Stomach (tissue), 9 donors: ENCODE results near the gene PDPN. TPM values are rescaled to one million over a fixed set of nuclear protein-coding genes. Genes with fewer than 3 reads are reported as not detected.

ENCODE experiments used
- DNase-seq, 2 donors: peaks; one replicate each; pipeline versions ENCODE4 v3.0.0 to v3.0.0-alpha.2; 2013 to 2019
- H3K27ac ChIP-seq, 5 donors: fragments of 200-600 bp in 4 of 5; sonication (generic) in 4 of 5; one replicate each; pipeline ENCODE4 v1.5.1; 2013 to 2019; ENCODE audit warnings: mild to moderate bottlenecking in 1 of 5, moderate library complexity in 1 of 5
- H3K27me3 ChIP-seq, 3 donors: fragments of 200-600 bp; sonication (generic); one replicate each; pipeline ENCODE4 v1.5.1; 2017 to 2019; ENCODE audit warnings: mixed run types in 1 of 3
- H3K36me3 ChIP-seq, 4 donors: fragments of 200-600 bp; sonication (generic); 1 replicate in 3 of 4; 2 replicates in 1 of 4; pipeline ENCODE4 v1.5.1; 2016 to 2019
- H3K4me1 ChIP-seq, 4 donors: fragments of 200-600 bp; sonication (generic); one replicate each; pipeline ENCODE4 v1.5.1; 2016 to 2019
- H3K4me3 ChIP-seq, 4 donors: fragments of 200-600 bp; sonication (generic) in 3 of 4; one replicate each; pipeline ENCODE4 v1.5.1; 2016 to 2019; ENCODE audit warnings: mild to moderate bottlenecking in 1 of 4
- H3K9me3 ChIP-seq, 4 donors: fragments of 200-600 bp; sonication (generic); one replicate each; pipeline ENCODE4 v1.5.1; 2016 to 2019
- EP300 ChIP-seq: sonication (generic); formaldehyde crosslinking; IDR thresholded peaks from one replicate; pipeline ENCODE4 v1.6.1; 2017; ENCODE audit warnings: antibody characterized with exemption
- POLR2A ChIP-seq, 4 donors: fragments of 450-650 bp; IDR thresholded peaks; one replicate each; pipeline ENCODE4 v1.6.1; 2016; ENCODE audit warnings: antibody characterized with exemption in 4 of 4, control low read depth in 2 of 4, mild to moderate bottlenecking in 1 of 4, moderate library complexity in 1 of 4
- POLR2AphosphoS5 ChIP-seq, 3 donors: sonication (generic); formaldehyde crosslinking; IDR thresholded peaks; one replicate each; pipeline ENCODE4 v1.6.1; 2016; ENCODE audit warnings: antibody characterized with exemption in 3 of 3
- WGBS, 5 donors: extraction: QIAGEN DNeasy Blood & Tissue Kit in 3 of 5; methylation state at CpG; one replicate each; pipeline versions ENCODE4 v1.1.5 to v1.1.7; 2013 to 2018; 5-methylcytosine and 5-hydroxymethylcytosine counted together
- intact Hi-C: fragments of 100-400 bp; cut with DNase I; formaldehyde crosslinking; loops from one replicate; pipeline ENCODE4 v1.15.1; 2023; ENCODE audit warnings: low total_unique reads
- polyA plus RNA-seq, 3 donors: library from polyadenylated mRNA; stranded (reverse); fragments of 200-250 nt; gene quantifications; one replicate each; pipeline ENCODE4 v1.2.3, GENCODE V29; 2013
- small RNA-seq, 4 donors: library from RNA; depleted of rRNA; stranded (forward); fragments of <200 nt; gene quantifications; one replicate each; pipeline ENCODE3, GENCODE V24; 2016
- total RNA-seq, 5 donors: library from RNA; depleted of rRNA; stranded (reverse); fragments of >200 nt; gene quantifications; one replicate each; pipeline versions ENCODE4 v1.1.0 to v1.2.3, GENCODE V29; 2014 to 2016
- TF ChIP-seq, protein P1 (sequence below), 7 experiments: fragments of 450-650 bp in 4 of 7; fragments of 200-600 bp in 3 of 7; sonication (generic) in 3 of 7; IDR thresholded peaks; one replicate each; pipeline ENCODE4 v1.5.1; 2016 to 2019; ENCODE audit warnings: antibody characterized with exemption in 7 of 7, control low read depth in 2 of 7, mild to moderate bottlenecking in 1 of 7
- donor health status: healthy with polysubstance abuse.
- donor health status: Bipolar disorder and iron deficiency.
- donor health status: healthy.

Gene PDPN
- total and polyA plus RNA-seq, 8 donors, result 2.9 to 37.4 (median 24.4) TPM; not detected in 1

GRCh38 chr1:13662493-13662892, 78.9 kb downstream of the PDPN start:
- intact Hi-C loops, result loop anchor here (5.0 to 10.0 kb wide), 2 partner anchors 142 to 300 kb away; no protein-coding TSS in a partner anchor
- no peak overlapping the region for H3K4me3 ChIP-seq
- WGBS, 5 donors, result 38 to 62% (median 58%) methylated on average over 4 of the region's 4 CpGs
- peak in 1 of 2 donors; percentile 39 for DNase-seq
- peaks cover 0 to 5% (median 1%) of the 10 kb centered on the region in 4 donors for H3K4me1 ChIP-seq
- no peaks in the 10 kb centered on the region for H3K36me3 ChIP-seq
- no peaks in the 10 kb centered on the region for H3K27me3 ChIP-seq
- peaks cover 0 to 4% (median 2%) of the 10 kb centered on the region in 4 donors for H3K9me3 ChIP-seq
- TF ChIP-seq EP300 (no peak), POLR2A (IDR thresholded peaks at IDR 0.05) (no peak), POLR2AphosphoS5 (IDR thresholded peaks at IDR 0.05) (no peak)
- TF ChIP-seq, protein P1, sequence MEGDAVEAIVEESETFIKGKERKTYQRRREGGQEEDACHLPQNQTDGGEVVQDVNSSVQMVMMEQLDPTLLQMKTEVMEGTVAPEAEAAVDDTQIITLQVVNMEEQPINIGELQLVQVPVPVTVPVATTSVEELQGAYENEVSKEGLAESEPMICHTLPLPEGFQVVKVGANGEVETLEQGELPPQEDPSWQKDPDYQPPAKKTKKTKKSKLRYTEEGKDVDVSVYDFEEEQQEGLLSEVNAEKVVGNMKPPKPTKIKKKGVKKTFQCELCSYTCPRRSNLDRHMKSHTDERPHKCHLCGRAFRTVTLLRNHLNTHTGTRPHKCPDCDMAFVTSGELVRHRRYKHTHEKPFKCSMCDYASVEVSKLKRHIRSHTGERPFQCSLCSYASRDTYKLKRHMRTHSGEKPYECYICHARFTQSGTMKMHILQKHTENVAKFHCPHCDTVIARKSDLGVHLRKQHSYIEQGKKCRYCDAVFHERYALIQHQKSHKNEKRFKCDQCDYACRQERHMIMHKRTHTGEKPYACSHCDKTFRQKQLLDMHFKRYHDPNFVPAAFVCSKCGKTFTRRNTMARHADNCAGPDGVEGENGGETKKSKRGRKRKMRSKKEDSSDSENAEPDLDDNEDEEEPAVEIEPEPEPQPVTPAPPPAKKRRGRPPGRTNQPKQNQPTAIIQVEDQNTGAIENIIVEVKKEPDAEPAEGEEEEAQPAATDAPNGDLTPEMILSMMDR (IDR thresholded peaks at IDR 0.05), result no peak
- H3K27ac ChIP-seq, result peak overlapping the region in 4 of 5 donors; percentile 51 to 64 (median 58)

- no peak overlapping the region for H3K4me3 ChIP-seq
- H3K27me3 ChIP-seq, result no peaks in the 10 kb centered on the region
- intact Hi-C loops, result loop anchor here (5.0 to 10.0 kb wide), 2 partner anchors 141 to 298 kb away; no protein-coding TSS in a partner anchor
- H3K9me3 ChIP-seq, result peaks cover 0 to 4% (median 2%) of the 10 kb centered on the region in 4 donors
- no peak for DNase-seq
- WGBS, 5 donors, result 73 to 84% (median 76%) methylated on average over 4 of the region's 4 CpGs
- no peak overlapping the region for H3K27ac ChIP-seq
- H3K36me3 ChIP-seq, result no peaks in the 10 kb centered on the region
- TF ChIP-seq EP300, result no peak
- no peak for TF ChIP-seq POLR2AphosphoS5 (IDR thresholded peaks at IDR 0.05)
- TF ChIP-seq, protein P1 (IDR thresholded peaks at IDR 0.05), result no peak
- no peak for TF ChIP-seq POLR2A (IDR thresholded peaks at IDR 0.05)
- peaks cover 0 to 5% (median 1%) of the 10 kb centered on the region in 4 donors for H3K4me1 ChIP-seq
These were observed 80.3 kb downstream of the PDPN start for GRCh38 chr1:13663969-13664368.

- intact Hi-C loops, result loop anchor here (5.0 to 10.0 kb wide), 2 partner anchors 140 to 298 kb away; no protein-coding TSS in a partner anchor
- H3K4me3 ChIP-seq, result no peak overlapping the region
- H3K27ac ChIP-seq, result no peak overlapping the region
- H3K36me3 ChIP-seq, result no peaks in the 10 kb centered on the region
- DNase-seq, result no peak
- 50 to 83% (median 82%) methylated on average over 1 of the region's 1 CpG for WGBS, 5 donors
- no peaks in the 10 kb centered on the region for H3K27me3 ChIP-seq
- H3K4me1 ChIP-seq, result peaks cover 0 to 5% (median 1%) of the 10 kb centered on the region in 4 donors
- TF ChIP-seq POLR2AphosphoS5 (IDR thresholded peaks at IDR 0.05), result no peak
- TF ChIP-seq POLR2A (IDR thresholded peaks at IDR 0.05), result no peak
- TF ChIP-seq, protein P1 (IDR thresholded peaks at IDR 0.05), result no peak
- no peak for TF ChIP-seq EP300
- H3K9me3 ChIP-seq, result peaks cover 0 to 2% (median under 1%) of the 10 kb centered on the region in 4 donors
These were observed 80.8 kb downstream of the PDPN start for GRCh38 chr1:13664451-13664850.

DNA sequence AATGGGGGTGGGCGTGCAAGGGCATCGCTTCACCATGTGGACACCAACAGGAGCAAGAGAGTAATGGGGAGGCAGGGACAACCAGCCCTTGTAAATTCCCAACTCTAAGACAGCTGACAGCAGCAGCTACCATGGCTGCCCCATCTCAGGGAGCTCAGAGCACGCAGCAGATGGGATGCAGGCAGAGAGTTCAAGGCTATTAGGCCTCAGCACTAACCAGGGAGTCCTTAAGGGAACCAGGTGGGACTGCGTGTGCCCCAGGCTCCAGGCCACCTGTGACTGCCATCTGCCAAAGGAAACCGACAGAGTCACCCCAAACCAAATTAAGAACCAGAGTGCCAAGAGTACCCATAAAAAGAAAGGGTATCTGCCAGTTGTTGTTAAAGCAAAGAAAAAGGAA, 82.7 kb downstream of the PDPN start:
- intact Hi-C loops, result loop anchor here (5.0 to 10.0 kb wide), 2 partner anchors 61 to 138 kb away; no protein-coding TSS in a partner anchor
- no peak overlapping the region for H3K4me3 ChIP-seq
- no peak for DNase-seq
- H3K4me1 ChIP-seq, result peaks cover 0 to 5% (median 1%) of the 10 kb centered on the region in 4 donors
- H3K27me3 ChIP-seq, result no peaks in the 10 kb centered on the region
- no peaks in the 10 kb centered on the region for H3K36me3 ChIP-seq
- H3K9me3 ChIP-seq, result no peaks in the 10 kb centered on the region
- 79 to 95% (median 88%) methylated on average over 5 of the region's 5 CpGs for WGBS, 5 donors
- no peak overlapping the region for H3K27ac ChIP-seq
- TF ChIP-seq EP300, result no peak
- no peak for TF ChIP-seq POLR2AphosphoS5 (IDR thresholded peaks at IDR 0.05)
- TF ChIP-seq, protein P1 (IDR thresholded peaks at IDR 0.05), result no peak
- TF ChIP-seq POLR2A (IDR thresholded peaks at IDR 0.05), result no peak

Small RNAs within 50 kb of the gene (small RNA-seq; reads per million reads assigned to genes)
- gene RNA5SP41, result 0 reads per million in 4 donors

Other genes starting within 250 kb of the PDPN start
- not detected for gene PRAMEF14, start 236.7 kb upstream of the PDPN start, total RNA-seq
- gene PRAMEF14, start 236.7 kb upstream of the PDPN start, polyA plus RNA-seq, result not detected
- not detected for gene PRAMEF19, start 211.9 kb upstream of the PDPN start, total RNA-seq
- gene PRAMEF19, start 211.9 kb upstream of the PDPN start, polyA plus RNA-seq, result not detected
- not detected for gene PRAMEF17, start 194.2 kb upstream of the PDPN start, total RNA-seq
- gene PRAMEF17, start 194.2 kb upstream of the PDPN start, polyA plus RNA-seq, result not detected
- gene PRAMEF20, start 173.4 kb upstream of the PDPN start, total RNA-seq, result not detected
- gene PRAMEF20, start 173.4 kb upstream of the PDPN start, polyA plus RNA-seq, result not detected
- gene LRRC38, start 69.8 kb upstream of the PDPN start, total RNA-seq, result under 1 TPM in 1 of 5 donors, not detected in 4; 0.37 TPM
- under 1 TPM in 1 of 3 donors, not detected in 2; 0.30 TPM for gene LRRC38, start 69.8 kb upstream of the PDPN start, polyA plus RNA-seq
- gene PRDM2, start 116.4 kb downstream of the PDPN start, total RNA-seq, result 10 to 100 TPM; 11.6 to 77.7 (median 38.5) TPM
- 10 to 100 TPM; 10.1 to 13.3 (median 12.7) TPM for gene PRDM2, start 116.4 kb downstream of the PDPN start, polyA plus RNA-seq